Ishikawa (cell line): ENCODE results near the gene MBOAT2.

Experiments used
- CEBPB ChIP-seq: IDR thresholded peaks from 2 replicates; pipeline ENCODE4 v1.6.1; 2012
- CREB1 ChIP-seq: IDR thresholded peaks from 2 replicates; pipeline ENCODE4 v1.6.1; 2012; ENCODE audit warnings: low read depth
- EGR1 ChIP-seq: IDR thresholded peaks from 2 replicates; pipeline ENCODE4 v1.6.1; 2012
- EP300 ChIP-seq: IDR thresholded peaks from 2 replicates; pipeline ENCODE4 v1.6.1; 2012; ENCODE audit warnings: borderline replicate concordance
- FOXM1 ChIP-seq: IDR thresholded peaks from 2 replicates; pipeline ENCODE4 v1.6.1; 2012; ENCODE audit warnings: low read depth, borderline replicate concordance
- NFIC ChIP-seq: IDR thresholded peaks from 2 replicates; pipeline ENCODE4 v1.6.1; 2012
- RAD21 ChIP-seq: IDR thresholded peaks from 2 replicates; pipeline ENCODE4 v1.6.1; 2012; ENCODE audit warnings: low read depth
- REST ChIP-seq: IDR thresholded peaks from 2 replicates; pipeline ENCODE4 v1.6.1; 2012; ENCODE audit warnings: low read depth, mild to moderate bottlenecking
- TAF1 ChIP-seq: IDR thresholded peaks from 2 replicates; pipeline ENCODE4 v1.6.1; 2012; ENCODE audit warnings: low read depth, mild to moderate bottlenecking
- TCF12 ChIP-seq: IDR thresholded peaks from 2 replicates; pipeline ENCODE4 v1.6.1; 2012; ENCODE audit warnings: low read depth
- TEAD4 ChIP-seq: IDR thresholded peaks from 2 replicates; pipeline ENCODE4 v1.6.1; 2012
- USF1 ChIP-seq: IDR thresholded peaks from 2 replicates; pipeline ENCODE4 v1.6.1; 2012
- YY1 ChIP-seq: IDR thresholded peaks from 2 replicates; pipeline ENCODE4 v1.6.1; 2012; ENCODE audit warnings: low read depth
- ZBTB7A ChIP-seq: IDR thresholded peaks from 2 replicates; pipeline ENCODE4 v1.6.1; 2012; ENCODE audit warnings: low read depth
- TF ChIP-seq, protein P1 (sequence below): IDR thresholded peaks from 2 replicates; pipeline ENCODE4 v1.6.1; 2012

MBOAT2 gene

DNA sequence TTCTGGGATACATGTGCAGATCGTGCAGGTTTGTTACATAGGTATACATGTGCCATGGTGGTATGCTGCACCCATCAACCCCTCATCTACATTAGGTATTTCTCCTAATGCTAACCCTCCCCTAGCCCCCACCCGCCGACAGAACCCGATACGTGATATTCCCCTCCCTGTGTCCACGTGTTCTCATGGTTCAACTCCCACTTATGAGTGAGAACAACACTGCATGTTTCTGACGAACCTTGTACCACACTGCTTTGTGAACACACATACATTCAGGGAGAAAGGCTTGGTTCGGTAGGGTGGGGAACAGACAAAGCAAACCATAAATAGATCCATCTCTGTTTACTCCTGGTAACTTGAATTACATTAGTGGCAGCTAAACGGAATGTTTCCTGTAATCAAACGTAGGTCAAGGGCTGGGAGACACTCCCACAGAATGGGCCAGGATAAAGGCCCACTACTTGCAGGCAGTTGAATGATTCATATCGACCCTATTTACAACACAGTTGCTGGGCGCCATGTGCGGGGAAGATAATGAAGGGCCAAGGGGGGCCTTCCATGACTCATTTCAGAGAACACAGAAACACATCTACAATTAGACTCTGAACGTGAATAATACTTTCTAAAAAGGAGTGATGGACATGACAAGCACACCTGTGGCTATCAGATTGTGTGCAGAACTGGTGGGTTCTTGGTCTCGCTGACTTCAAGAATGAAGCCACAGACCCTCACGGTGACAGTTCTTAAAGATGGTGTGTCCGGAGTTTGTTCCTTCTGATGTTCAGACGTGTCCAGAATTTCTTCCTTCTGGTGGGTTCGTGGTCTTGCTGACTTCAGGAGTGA, 109.3 kb downstream of the MBOAT2 start:
- TF ChIP-seq TCF12 (no peak), TEAD4 (no peak), EP300 (no peak), ZBTB7A (no peak), YY1 (no peak), REST (no peak), RAD21 (no peak), FOXM1 (no peak), CEBPB (no peak), CREB1 (no peak), TAF1 (no peak), EGR1 (no peak), NFIC (no peak)
- TF ChIP-seq, protein P1, sequence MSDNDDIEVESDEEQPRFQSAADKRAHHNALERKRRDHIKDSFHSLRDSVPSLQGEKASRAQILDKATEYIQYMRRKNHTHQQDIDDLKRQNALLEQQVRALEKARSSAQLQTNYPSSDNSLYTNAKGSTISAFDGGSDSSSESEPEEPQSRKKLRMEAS: no peak

GRCh38 chr2:8893474-8893873, 110.0 kb downstream of the MBOAT2 start:
- TF ChIP-seq FOXM1 (no peak), NFIC (no peak), TEAD4 (no peak), REST (no peak), YY1 (no peak), EP300 (no peak), EGR1 (no peak), RAD21 (no peak), CREB1 (no peak)

- TF ChIP-seq RAD21: no peak
- TF ChIP-seq REST: no peak
- no peak for TF ChIP-seq FOXM1
- no peak for TF ChIP-seq EP300
- TF ChIP-seq NFIC: no peak
- no peak for TF ChIP-seq CREB1
- TF ChIP-seq ZBTB7A: no peak
- TF ChIP-seq TEAD4: no peak
- no peak for TF ChIP-seq EGR1
- no peak for TF ChIP-seq TCF12
- no peak for TF ChIP-seq CEBPB
- TF ChIP-seq YY1: no peak
- TF ChIP-seq USF1: no peak
- TF ChIP-seq, protein P1: no peak
- no peak for TF ChIP-seq TAF1
Observed at GRCh38 chr2:8892111-8892510, 111.4 kb downstream of the MBOAT2 start.

DNA sequence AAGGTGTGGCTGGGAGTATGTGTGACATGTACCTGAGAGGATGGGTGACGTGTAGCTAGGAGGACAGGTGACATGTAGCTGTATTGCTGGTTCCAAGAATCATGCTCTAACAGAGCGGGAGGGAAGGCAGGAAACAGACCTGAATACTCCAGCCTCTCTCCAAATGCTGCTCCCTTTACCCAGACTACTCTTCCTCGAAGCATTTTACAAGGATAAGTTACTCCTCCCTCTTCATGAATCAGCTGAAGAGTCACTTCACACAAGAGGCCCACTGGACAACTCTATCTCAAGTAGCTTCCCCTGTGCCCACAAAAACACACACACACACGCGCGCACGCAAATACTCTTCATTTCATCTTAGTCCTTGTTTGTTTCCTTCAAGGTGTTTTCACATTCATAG, 113.5 kb downstream of the MBOAT2 start:
- TF ChIP-seq TEAD4: no peak
- no peak for TF ChIP-seq TCF12
- TF ChIP-seq REST: no peak
- TF ChIP-seq CEBPB: no peak
- TF ChIP-seq USF1: no peak
- TF ChIP-seq EP300: no peak
